GM19193 (cell line): ENCODE results near the gene SNRPF.

Experiments used
- POLR2A ChIP-seq: IDR thresholded peaks from 4 replicates; pipeline ENCODE4 v1.6.1; 2011; ENCODE audit not compliant: insufficient read depth, insufficient read length; ENCODE audit errors: extremely low read depth

SNRPF gene

DNA sequence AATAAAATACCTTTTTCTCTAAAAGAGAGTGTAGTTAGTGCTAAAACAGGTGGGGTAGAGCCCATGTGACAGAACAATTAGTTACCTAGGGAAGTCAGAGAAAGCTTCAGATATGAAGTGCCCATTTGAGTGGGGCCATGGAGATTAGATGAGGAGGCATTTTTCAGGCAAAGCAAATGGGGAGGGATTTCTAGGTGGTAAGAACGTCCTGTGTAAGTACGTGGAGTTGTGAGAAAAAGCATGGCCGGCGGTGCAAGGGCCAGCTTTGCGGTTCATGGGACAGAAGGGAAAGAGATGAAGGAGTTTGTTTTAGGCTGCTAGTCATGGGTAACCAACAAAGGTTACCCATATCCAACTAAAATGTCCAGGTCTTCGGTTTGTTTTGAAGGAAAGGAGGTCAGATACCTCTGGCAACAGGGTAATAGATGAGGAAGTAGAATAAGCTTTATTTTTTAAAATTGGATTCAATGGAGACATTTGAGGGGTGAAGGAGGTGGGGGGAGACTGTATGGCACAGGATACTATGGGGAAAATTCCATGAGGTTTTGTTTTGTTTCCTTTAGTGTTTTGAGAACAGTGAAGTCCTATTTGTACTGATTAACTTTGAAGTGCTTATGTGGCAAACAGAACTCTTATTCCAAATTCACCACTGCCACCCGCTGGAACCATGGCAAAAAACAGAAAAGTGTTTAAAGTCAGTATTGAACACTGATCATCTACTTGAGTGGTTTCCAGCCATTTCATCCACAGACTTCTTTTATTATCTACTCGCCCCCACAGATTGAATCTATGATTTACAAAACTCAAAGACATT is 10.0 kb upstream of the SNRPF start:
- no peak for TF ChIP-seq POLR2A

GRCh38 chr12:95851606-95852005 is 7.1 kb upstream of the SNRPF start:
- TF ChIP-seq POLR2A, result no peak

- no peak for TF ChIP-seq POLR2A
These were observed 6.6 kb upstream of the SNRPF start for GRCh38 chr12:95852133-95852532.

DNA sequence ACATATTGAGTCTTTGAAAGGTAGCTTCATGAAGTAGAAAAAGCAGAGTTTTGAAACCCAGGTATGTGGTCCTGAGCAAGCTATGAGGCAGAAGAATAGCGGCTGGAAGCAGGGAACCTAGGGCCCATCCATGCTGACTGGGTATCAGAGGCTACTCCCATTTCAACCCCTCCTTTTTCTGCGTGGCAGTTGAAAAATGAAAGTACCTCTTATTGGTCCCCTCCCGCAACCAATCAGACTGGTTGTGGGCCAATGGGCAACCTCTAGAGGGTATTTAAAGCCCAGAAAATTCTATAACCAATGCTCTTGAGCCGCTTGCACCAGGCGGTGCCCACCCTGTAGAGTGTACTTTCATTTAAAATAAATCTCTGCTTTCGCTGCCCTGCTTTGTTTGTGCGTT is 1.6 kb upstream of the SNRPF start:
- no peak for TF ChIP-seq POLR2A

- TF ChIP-seq POLR2A, result no peak
These were observed 953 bp upstream of the SNRPF start for GRCh38 chr12:95857799-95858198.

DNA sequence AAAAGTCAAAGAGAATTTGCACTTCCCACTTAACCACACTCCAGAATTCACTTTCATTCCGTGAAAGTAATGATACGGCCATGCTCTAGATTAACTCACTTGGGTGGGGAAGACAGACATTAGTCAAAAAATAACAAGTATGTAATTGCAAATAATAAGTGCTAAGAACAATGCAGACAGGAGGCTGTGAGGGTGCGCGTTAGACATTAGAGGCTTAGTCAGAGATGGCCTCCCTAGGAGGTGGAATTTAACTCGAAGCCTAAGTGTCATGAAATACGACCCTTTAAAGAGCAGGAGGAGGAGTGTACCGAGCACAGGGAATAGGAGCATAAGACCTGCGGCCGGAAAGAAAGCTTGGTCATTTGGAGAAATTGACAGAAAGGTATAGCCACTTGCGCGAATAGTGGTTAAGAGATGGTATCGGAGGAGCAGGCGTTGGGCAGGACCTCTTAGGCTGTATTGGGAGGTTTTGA is 628 bp downstream of the SNRPF start:
- no peak for TF ChIP-seq POLR2A

DNA sequence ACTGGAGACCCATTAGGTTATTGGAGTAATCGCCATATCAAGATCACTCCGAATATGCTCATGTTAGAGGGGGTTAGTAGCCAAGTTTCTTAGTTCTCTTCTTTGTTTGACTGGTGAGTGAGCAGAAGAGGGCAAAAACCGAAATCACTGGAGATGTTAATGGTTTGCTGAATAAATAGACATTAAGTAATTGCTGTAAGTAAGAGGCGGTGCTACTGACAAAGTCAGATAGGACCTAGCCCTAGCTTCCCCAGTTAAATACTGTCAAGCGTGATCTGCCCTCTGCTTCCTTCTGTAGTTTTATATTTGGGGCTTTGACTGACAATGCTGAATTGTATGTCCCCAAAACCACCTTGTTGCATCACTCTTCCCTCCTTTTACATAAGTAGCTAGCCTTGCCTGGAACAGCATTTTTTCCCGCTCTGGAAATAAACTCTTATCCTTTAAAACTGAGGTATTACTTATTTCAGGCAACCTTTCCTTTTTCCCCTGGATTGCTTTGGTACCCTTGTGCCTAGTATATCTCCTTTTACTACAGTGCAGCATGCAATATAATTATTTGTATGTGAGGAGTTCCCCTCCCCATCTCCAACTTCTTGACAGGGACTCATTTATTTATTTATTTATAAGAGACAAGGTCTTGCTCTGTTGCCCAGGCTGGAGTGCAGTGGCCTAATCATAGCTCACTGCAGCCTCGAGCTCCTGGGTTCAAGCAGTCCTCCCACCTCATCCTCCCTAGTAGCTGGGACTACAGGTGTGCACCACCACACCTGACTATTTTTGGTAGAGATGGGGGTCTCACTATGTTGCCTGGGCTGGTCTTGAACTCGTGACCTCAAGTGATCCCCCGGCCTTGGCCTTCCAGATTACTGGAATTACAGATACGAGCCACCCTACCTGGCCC is 1.4 kb downstream of the SNRPF start:
- no peak for TF ChIP-seq POLR2A

- TF ChIP-seq POLR2A, result no peak
These were observed 3.3 kb downstream of the SNRPF start for GRCh38 chr12:95862038-95862437.

DNA sequence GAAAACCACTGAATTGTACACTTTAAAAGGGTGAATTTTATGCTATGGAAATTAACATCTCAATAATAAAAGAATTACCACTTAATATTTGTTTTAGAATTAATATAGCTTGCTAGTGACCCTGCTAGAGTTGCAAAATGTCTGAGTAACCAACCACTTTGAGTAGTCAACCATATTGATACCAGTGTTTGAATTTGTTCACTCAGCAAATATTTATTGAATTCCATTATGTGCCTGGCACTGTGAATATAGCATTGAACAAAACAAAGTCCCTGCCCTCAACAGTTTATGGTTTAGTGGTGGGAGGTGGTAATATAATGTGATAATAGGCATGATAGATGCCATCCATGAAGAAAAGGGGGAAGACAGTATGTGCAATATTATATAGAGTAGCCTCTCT is 4.6 kb downstream of the SNRPF start:
- TF ChIP-seq POLR2A, result no peak

- no peak for TF ChIP-seq POLR2A
These were observed 12.1 kb downstream of the SNRPF start for GRCh38 chr12:95870897-95871296.

DNA sequence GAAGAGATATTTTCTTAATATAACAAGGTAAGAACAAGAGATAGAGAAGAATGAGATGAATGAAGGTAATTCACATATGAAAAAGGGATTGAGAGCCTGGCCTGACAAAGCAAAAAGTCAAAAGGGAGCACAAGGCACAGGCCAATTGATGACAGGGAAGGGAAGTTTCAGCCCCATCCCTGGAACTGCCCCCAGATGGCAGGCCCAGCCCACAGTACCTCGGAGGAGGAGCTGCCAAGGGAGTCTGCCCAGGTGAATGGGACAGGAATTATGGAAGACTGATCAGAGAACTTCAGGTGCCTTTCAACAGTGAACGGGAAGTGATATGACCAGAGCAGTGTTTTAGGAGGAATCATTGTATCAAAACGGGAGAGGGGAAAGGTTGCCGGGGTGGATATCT is 15.7 kb downstream of the SNRPF start:
- TF ChIP-seq POLR2A, result no peak

GRCh38 chr12:95877622-95878021 is 18.9 kb downstream of the SNRPF start:
- no peak for TF ChIP-seq POLR2A

DNA sequence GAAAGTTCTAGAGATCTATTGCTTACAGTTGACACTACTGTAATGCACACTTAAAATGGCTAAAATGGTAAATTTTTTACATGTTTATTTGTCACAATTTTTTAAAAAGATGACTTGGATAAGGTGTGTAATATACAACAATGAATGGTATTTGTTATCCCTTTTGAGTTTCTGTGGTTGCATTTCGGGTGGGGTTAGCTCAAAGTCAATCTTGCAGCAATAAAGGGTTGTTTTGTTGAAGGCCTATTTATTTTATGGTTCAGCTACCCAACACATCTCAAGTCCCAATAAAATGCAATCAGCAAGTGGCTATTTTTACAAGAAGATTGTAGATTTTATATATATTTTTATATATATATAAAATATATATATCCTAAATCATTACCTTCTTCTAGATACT is 22.1 kb downstream of the SNRPF start:
- no peak for TF ChIP-seq POLR2A

DNA sequence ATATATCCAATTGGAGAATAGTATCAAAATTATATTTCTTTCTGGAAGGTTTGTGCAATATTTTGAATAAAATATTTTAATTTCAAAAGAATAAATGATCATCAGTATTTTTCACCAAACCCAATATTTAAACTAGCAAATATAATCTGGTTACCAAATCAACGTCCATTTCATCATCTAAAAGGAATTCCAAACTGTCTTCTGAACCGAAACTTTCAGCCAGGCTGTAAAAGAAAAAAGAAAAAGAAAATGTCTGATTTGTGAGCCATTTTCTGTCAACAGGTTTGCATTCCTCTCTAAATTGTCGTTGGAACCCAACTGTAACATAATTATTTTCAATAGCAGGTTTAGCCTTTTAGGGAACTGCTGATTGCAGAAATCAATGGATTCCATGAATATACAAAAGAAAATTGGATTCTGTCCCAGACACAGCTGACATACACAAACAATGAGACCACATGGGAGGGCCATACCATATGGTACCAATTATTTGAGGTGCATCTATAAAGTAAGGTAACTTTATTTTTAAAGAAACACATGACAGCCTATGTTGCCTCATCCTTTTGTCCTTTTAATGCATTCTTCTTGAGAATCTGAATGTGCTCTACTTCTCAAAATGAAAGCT is 22.7 kb downstream of the SNRPF start:
- TF ChIP-seq POLR2A, result no peak

DNA sequence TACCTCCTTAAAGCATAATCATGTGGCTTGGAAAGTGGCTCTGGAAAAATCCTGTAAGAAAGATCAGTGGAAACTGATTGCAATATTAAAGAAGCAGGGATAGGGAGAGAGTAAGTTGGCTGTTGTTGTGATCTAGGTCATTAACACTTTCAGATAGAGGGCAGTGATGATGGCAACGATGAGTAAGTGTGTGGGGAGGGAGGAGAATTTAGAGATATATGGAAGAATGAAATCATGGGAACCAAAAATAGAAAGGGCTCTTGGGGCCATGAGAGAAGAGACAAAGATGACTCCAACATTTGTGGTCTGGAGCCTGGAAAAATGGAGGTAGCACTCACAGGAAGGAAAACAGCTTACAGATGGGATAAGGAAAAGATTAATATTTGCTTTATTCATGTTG is 23.3 kb downstream of the SNRPF start:
- TF ChIP-seq POLR2A, result no peak
